OCI-LY3 (cell line): ENCODE results near the gene DHX57.

ENCODE experiments used
- CTCF ChIP-seq: fragments of 200-600, 300-600 bp; sonication (generic); IDR thresholded peaks from 2 replicates; pipeline ENCODE4 v1.5.1; 2014; ENCODE audit warnings: antibody characterized with exemption, low read length, low read depth
- EZH2phosphoT487 ChIP-seq: fragments of 200-600 bp; shearing (Covaris generic); IDR thresholded peaks from 2 replicates; pipeline ENCODE4 v1.6.1; 2018; ENCODE audit warnings: antibody characterized with exemption, mixed run types, low read depth

- TF ChIP-seq CTCF (no peak), EZH2phosphoT487 (no peak)
These were observed 35.5 kb upstream of the DHX57 start for GRCh38 chr2:38911191-38911590.
